8988T (cell line): ENCODE data around the gene FIGNL1.

ENCODE experiments used
- DNase-seq: peaks from one replicate; pipeline ENCODE4 v3.0.0; 2011

Gene FIGNL1

GRCh38 chr7:50426280-50427045 is 23.7 kb downstream of the FIGNL1 start:
- no peak for DNase-seq

DNA sequence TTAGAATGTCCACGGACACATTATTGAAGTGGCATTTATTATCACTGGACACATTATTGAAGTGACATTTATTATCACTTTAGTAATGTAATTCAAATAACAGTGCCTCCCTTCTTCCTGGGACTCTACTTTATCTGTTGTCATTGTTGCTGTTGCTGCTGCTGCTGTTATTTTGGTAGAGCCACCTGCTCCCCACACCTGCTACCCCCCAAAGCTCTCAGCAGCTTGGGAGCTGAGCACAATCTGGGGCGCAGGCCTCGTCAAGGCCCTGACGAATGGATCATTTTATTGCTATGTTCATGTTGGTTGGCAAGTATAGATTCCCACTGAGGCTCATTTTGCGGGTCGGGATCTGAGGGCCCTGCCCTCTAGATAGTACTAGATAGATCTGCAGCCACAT is 24.8 kb downstream of the FIGNL1 start:
- no peak for DNase-seq

DNA sequence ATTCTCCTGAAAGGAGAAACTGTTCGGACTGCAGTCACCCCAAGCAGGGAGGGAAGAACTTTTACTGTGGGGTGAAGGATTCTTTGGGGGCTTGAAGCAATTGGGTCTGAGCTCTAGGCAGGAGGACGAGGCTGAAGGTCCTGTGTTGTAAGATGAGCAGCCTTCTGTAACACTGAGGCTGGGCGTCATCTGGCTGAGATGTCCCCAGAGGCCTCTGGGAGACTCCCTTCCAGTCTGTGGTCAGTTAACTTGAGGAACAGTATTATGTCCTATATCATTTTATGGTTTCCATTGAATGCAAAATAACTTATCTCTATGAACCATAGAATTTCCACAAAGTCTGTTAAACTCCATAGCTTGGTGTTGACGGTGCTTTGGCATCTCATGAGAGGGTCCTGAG is 26.3 kb downstream of the FIGNL1 start:
- no peak for DNase-seq

DNA sequence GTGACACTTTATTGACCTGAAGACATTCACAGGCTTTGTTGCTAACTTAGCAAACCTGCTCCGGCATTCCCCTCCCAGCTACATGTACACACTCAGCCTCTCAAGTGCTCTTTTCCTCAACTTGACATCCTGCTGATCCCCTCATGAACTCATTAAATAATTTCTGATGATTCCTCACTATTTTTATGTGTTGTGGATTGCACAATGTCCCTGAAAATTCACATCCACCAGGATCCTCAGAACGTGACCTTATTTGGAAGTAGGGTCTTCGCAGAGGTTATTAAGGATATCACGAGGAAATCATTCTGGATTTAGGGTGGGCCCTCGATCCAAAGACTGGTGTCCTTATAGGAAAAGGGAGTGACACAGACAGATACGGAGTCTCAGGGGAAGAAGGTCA is 27.3 kb downstream of the FIGNL1 start:
- no peak for DNase-seq

DNA sequence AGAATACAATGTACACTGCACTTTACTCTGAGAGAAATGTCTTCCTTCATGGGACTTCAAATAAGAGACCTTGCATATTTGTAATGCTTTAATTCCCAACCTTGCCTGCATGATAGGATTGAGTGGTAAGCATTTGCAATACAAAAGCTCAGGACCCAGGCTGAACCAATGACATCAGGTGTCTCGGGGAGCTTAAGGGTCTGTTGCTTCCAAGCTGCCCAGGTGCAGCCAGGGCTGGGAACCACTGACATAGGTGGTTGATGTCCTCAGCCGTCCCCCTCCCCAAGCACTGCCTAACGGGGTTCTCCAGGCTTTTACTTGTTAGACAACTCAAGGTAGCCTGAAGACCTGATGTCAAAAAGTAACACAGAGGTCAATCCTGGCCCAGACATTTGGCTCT is 29.1 kb downstream of the FIGNL1 start:
- no peak for DNase-seq

DNA sequence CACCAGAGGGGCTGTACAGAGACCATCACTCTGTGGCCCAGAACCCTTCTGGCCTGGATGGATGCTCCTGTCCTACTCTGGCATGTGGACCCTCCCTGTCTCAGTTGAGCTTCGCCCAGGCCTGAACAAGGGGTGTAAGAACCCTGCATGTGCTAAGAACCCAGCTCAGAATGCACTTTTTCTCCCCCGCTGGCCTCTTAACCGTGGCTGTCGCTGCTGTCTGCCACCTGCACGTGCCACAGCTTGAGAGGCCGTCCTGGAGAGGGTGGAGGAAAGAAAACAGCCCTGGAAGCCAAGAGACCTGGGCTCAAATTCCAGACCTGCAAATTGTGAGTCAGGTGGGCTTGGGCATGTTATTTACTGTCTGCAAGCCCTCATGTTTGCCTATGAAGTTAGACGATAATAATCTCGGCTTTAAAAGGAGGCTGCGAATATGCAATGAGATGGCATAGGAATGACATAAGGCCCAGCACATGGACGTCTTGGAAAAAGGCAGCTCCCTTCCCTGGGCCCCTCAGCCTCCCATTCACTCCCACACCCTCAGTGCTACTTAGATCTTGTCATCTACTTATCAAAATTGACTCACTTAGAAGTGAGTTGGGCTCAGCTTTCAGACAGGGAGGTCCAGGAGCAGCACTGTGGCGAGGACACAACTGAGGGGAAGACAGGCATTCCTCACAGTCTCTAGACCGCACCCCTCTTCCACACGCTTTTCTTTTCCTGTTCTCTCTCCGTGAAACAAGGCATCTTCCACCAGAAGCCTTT is 31.4 kb downstream of the FIGNL1 start:
- DNase-seq, result no peak

GRCh38 chr7:50418086-50418515 is 32.0 kb downstream of the FIGNL1 start:
- DNase-seq, result peak; percentile 31

DNA sequence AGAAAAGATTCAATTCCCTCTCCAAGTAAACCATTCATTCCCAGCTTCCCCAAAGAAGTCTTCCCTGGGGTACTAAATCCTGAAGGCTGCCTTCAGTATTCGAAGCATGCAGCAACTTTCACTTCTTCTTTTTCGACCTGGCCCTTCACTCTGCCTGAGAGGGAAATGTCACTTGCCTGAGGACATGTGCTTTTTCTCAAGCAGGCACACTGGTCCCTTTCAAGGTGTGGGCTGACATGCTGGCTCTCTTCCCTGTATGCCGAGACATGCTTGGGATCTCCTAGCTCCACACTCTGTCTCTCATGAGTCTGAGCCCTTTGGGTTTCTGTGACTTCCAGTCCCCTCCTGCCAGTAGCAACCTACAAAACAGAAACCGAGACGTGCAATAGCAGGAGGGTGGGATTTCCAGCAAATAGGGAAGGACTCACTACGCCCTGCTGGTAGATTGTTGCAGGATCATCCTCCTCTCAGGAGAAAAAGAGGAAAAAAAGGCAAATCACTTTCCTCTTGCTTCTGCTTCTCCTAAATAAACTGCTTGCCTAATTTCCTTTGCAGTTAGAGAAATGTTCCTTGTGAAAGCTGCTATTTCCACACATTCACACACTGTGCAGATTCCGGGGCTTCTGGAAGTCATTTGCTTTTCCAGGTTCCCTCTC is 33.5 kb downstream of the FIGNL1 start:
- no peak for DNase-seq

- no peak for DNase-seq
Observed at GRCh38 chr7:50415844-50416364, 34.2 kb downstream of the FIGNL1 start.

GRCh38 chr7:50413561-50413960 is 36.6 kb downstream of the FIGNL1 start:
- no peak for DNase-seq

GRCh38 chr7:50412973-50413372 is 37.2 kb downstream of the FIGNL1 start:
- DNase-seq, result no peak

DNA sequence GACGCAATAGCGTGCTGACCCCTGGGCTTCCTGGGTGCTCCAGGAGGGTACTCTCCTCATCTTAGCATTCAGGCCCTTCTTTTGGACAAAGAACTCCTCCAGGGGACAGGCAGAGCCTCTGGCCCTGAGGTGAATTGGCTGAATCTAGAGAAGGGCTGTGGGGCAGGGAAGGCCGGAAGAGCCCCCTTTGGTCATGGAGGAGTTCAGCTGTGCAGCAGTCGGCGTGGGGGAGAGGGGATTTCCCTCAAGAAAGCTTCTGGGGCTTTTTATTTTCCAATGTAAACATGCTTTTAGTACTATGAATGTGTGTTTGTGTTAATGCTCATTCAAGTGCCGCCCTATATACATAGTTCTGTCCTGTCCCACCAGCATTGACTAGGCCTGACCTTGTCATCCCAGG is 38.8 kb downstream of the FIGNL1 start:
- DNase-seq, result no peak

GRCh38 chr7:50409856-50410745 is 40.0 kb downstream of the FIGNL1 start:
- no peak for DNase-seq

GRCh38 chr7:50406935-50407334 is 43.2 kb downstream of the FIGNL1 start:
- DNase-seq, result no peak

DNA sequence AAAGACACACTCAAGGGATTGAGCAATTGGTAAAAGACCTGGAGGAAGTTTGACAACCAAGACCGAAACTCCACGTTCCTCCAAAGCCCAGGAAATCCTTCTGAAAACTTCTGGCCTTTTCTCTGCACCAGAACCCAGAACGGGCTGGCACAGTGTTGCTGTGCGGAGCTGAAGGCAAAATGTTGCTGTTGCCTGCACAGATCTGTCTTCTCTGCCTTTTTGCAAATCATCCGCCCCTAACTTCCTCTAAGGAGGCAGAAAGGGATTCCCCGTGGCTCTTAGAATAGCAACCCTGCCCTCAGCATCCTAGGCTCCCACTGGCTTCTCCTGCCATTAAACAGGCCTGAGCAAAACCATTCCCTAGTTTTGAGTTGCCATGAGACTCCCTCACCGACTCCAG is 44.9 kb downstream of the FIGNL1 start:
- no peak for DNase-seq

- no peak for DNase-seq
Observed at GRCh38 chr7:50404392-50404791, 45.8 kb downstream of the FIGNL1 start.

DNA sequence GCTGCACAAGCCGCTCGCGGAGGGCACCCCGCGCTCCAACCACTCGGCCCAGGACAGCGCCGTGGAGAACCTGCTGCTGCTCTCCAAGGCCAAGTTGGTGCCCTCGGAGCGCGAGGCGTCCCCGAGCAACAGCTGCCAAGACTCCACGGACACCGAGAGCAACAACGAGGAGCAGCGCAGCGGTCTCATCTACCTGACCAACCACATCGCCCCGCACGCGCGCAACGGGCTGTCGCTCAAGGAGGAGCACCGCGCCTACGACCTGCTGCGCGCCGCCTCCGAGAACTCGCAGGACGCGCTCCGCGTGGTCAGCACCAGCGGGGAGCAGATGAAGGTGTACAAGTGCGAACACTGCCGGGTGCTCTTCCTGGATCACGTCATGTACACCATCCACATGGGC is 50.0 kb downstream of the FIGNL1 start:
- no peak for DNase-seq

GRCh38 chr7:50399635-50400034 is 50.5 kb downstream of the FIGNL1 start:
- DNase-seq, result no peak

- no peak for DNase-seq
Observed at GRCh38 chr7:50399206-50399605, 50.9 kb downstream of the FIGNL1 start.

DNA sequence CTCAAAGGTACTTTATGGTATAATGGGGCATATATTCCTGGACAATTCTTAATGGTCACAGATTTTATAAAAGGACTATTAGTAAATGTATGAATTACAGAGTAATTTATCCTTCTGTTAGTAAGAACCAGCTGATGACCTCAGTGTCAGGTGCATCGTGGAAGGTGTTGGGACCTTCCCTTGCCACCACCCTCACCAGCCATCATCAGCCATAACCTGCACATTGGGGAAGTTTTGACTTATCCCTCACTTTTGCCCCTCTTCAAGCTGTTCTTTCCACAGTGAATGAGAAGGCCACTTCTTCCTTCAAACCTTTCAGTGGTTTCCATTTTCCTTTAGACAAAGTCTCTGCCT is 52.2 kb downstream of the FIGNL1 start:
- no peak for DNase-seq

DNA sequence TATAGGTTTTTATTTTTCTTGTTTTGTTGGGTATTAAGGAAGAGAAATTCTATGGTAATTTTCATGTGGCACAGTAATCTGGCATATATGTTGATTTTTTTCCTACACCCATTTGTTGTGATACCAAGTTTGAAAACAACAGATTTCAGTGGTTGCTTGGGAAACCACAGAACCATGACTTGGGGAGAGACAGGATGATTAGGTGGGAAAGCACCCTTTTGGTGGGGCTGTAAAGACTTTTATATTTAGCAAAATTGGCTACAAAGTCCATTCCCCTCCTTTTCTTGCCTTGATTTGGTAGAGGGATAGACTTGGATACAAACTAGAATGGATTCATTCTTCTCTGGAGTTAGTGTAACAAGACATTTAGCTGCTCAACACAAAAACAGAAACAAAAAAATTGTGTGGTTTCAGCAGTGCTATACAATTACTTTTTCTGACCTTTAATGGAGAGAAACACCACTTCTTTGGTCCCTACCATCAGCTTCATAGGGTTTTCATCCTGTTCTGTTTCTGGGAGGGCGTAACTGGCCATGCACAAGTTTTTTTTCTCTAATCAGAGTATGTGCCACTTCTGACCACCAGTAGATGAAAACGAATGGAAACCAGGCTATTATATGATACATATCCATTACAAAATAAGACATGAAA is 52.7 kb downstream of the FIGNL1 start:
- DNase-seq, result no peak

DNA sequence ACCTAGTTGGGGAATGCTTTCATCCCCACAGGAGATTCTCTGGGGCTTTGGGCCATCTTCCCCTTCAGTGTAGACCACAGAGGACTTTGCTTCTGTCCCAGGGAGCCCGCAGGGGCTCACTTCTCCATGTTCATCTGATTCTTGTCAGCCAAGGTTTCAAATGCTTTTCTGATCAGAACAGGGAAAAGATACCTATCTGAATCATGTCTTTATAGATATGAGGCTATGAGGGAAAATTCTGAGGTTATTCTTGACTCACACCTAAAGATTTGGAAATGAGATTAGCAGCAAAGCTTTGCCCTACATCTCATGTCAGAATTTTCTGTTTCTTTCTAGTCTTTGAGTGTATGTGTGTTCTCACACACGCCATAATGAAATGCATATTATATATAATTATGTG is 53.3 kb downstream of the FIGNL1 start:
- no peak for DNase-seq
